PC-3 (cell line): ENCODE results near the gene LSG1. TPM values are rescaled to one million over a fixed set of nuclear protein-coding genes. Genes with fewer than 3 reads are reported as not detected.

ENCODE experiments used
- ATAC-seq: fragments of 200-7000 bp; cut with Tn5 transposase; 2 replicates; pipeline ENCODE4 v1.9.1; 2020; ENCODE audit warnings: mild to moderate bottlenecking, moderate library complexity
- BruUV-seq: library from RNA; stranded (reverse); fragments of 400-500 nt; replicated peaks from 2 replicates; lab custom pipeline; 2021; lab: Mats Ljungman, UMichigan
- CTCF ChIA-PET: fragments of 300-600 bp; sonication (Branson Sonifier 250); formaldehyde crosslinking; loops from one replicate; lab custom pipeline; 2022; ENCODE audit warnings: antibody characterized with exemption; lab: Charles Lee
- POLR2A ChIA-PET: fragments of 300-600 bp; sonication (Branson Sonifier 250); formaldehyde crosslinking; loops from one replicate; lab custom pipeline; 2022; ENCODE audit warnings: antibody characterized with exemption; ENCODE audit not compliant: unreplicated experiment; lab: Charles Lee
- DNase-seq: peaks from one replicate; pipeline ENCODE4 v3.0.0-alpha.2; 2015
- H2AFZ ChIP-seq: fragments of 300-600 bp; sonication (generic); 2 replicates; pipeline ENCODE4 v1.6.0; 2016; ENCODE audit warnings: antibody characterized with exemption, low read length
- H3F3A ChIP-seq: fragments of 300-600 bp; sonication (generic); one replicate; pipeline ENCODE4 v1.6.0; 2017; ENCODE audit warnings: antibody characterized with exemption, low read length, control low read depth, mild to moderate bottlenecking; ENCODE audit not compliant: unreplicated experiment
- H3K27ac ChIP-seq: fragments of 300-600 bp; sonication (generic); 2 replicates; pipeline ENCODE4 v1.5.1; 2016; ENCODE audit warnings: mild to moderate bottlenecking, low read length
- H3K27me3 ChIP-seq: fragments of 300-600 bp; sonication (generic); 2 replicates; pipeline ENCODE4 v1.6.1; 2016; ENCODE audit warnings: low read length, mixed read lengths
- H3K36me3 ChIP-seq: fragments of 300-600 bp; sonication (generic); 2 replicates; pipeline ENCODE4 v1.6.1; 2016; ENCODE audit warnings: low read depth, mixed run types, low read length, mixed read lengths
- H3K4me1 ChIP-seq: fragments of 300-600 bp; sonication (generic); 2 replicates; pipeline ENCODE4 v1.5.1; 2016; ENCODE audit warnings: low read length; ENCODE audit not compliant: insufficient read depth
- H3K4me2 ChIP-seq: fragments of 300-600 bp; sonication (generic); 2 replicates; pipeline ENCODE4 v1.6.0; 2016; ENCODE audit warnings: low read length
- H3K4me3 ChIP-seq: fragments of 300-600 bp; sonication (generic); 2 replicates; pipeline ENCODE4 v1.5.1; 2016; ENCODE audit warnings: mild to moderate bottlenecking, low read length, mixed read lengths
- H3K79me2 ChIP-seq: fragments of 300-600 bp; sonication (generic); 2 replicates; pipeline ENCODE4 v1.6.1; 2017; ENCODE audit warnings: low read length, mixed read lengths
- H3K9ac ChIP-seq: fragments of 300-600 bp; sonication (generic); 2 replicates; pipeline ENCODE4 v1.6.0; 2016; ENCODE audit warnings: mild to moderate bottlenecking, low read length
- H3K9me2 ChIP-seq: fragments of 300-600 bp; sonication (generic); replicated peaks from 2 replicates; pipeline ENCODE4 v1.6.1; 2016; ENCODE audit warnings: mixed run types, low read length, mixed read lengths
- H3K9me3 ChIP-seq: fragments of 300-600 bp; sonication (generic); 2 replicates; pipeline ENCODE4 v1.6.1; 2016; ENCODE audit warnings: low read length, mixed read lengths
- H4K20me1 ChIP-seq: fragments of 300-600 bp; sonication (generic); 2 replicates; pipeline ENCODE4 v1.6.1; 2016; ENCODE audit warnings: low read length, mixed read lengths
- EZH2 ChIP-seq: fragments of 300-600 bp; sonication (generic); IDR thresholded peaks from one replicate; pipeline ENCODE4 v1.6.1; 2017; ENCODE audit warnings: antibody characterized with exemption, mild to moderate bottlenecking, low read length; ENCODE audit not compliant: unreplicated experiment
- EZH2phosphoT487 ChIP-seq: fragments of 300-600 bp; sonication (generic); IDR thresholded peaks from 2 replicates; pipeline ENCODE4 v1.6.1; 2018; ENCODE audit warnings: mild to moderate bottlenecking, antibody characterized with exemption, low read length, borderline replicate concordance
- intact Hi-C: fragments of 100-400 bp; cut with micrococcal nuclease; formaldehyde crosslinking; loops from 2 replicates; pipeline ENCODE4 v1.9.0; 2023
- total RNA-seq: library from RNA; depleted of rRNA; stranded (reverse); fragments of >200 nt; gene quantifications from 2 replicates; pipeline ENCODE4 v1.2.3, GENCODE V29; 2014
- TF ChIP-seq, protein P1 (sequence below): fragments of 300-600 bp; sonication (generic); conservative IDR thresholded peaks from 2 replicates; pipeline ENCODE4 v1.5.1; 2017; ENCODE audit warnings: antibody characterized with exemption, low read depth, mild to moderate bottlenecking, low read length

The LSG1 gene
- total RNA-seq, 1 experiment from 2014 or later = 83.8 TPM

DNA sequence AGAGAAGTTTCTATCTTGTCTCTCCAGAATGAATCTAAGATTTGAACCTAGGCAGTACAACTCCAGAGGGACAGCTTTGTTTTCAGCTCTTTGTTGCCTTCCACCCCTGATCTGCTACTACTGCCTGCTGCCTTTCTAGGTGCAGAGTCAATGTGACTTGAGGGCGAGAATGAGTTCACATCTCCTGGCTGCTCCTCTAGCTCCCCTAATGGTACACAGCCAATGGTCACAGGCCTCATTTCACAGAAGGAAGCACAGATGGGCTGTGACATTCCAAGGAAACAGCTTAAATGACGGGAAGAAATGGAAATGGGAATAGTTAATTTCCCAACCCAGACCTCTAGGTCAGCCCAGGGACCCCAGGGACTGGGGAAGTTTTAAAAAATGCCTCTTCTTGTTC, 46.1 kb upstream of the LSG1 start:
- Histone ChIP-seq H3K79me2 (no peaks in the 10 kb centered on the region), H3K4me1 (peaks cover 20% of the 10 kb centered on the region), H3K27me3 (no peaks in the 10 kb centered on the region), H3K9ac (no peak overlapping the region), H3K27ac (no peak overlapping the region), H3K4me2 (no peak overlapping the region), H3K9me3 (no peaks in the 10 kb centered on the region), H3K9me2 (no peaks in the 10 kb centered on the region), H2AFZ (no peak overlapping the region), H3F3A (no peaks in the 10 kb centered on the region), H3K4me3 (no peak overlapping the region), H4K20me1 (no peaks in the 10 kb centered on the region), H3K36me3 (no peaks in the 10 kb centered on the region)
- intact Hi-C loops = no loop called here
- no peak for DNase-seq
- no peak for ATAC-seq
- no TSS peak for BruUV-seq
- TF ChIP-seq EZH2phosphoT487 (no peak), EZH2 (no peak)
- TF ChIP-seq, protein P1, sequence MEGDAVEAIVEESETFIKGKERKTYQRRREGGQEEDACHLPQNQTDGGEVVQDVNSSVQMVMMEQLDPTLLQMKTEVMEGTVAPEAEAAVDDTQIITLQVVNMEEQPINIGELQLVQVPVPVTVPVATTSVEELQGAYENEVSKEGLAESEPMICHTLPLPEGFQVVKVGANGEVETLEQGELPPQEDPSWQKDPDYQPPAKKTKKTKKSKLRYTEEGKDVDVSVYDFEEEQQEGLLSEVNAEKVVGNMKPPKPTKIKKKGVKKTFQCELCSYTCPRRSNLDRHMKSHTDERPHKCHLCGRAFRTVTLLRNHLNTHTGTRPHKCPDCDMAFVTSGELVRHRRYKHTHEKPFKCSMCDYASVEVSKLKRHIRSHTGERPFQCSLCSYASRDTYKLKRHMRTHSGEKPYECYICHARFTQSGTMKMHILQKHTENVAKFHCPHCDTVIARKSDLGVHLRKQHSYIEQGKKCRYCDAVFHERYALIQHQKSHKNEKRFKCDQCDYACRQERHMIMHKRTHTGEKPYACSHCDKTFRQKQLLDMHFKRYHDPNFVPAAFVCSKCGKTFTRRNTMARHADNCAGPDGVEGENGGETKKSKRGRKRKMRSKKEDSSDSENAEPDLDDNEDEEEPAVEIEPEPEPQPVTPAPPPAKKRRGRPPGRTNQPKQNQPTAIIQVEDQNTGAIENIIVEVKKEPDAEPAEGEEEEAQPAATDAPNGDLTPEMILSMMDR = no peak
- ChIA-PET POLR2A (no interaction called here), CTCF (no interaction called here)

DNA sequence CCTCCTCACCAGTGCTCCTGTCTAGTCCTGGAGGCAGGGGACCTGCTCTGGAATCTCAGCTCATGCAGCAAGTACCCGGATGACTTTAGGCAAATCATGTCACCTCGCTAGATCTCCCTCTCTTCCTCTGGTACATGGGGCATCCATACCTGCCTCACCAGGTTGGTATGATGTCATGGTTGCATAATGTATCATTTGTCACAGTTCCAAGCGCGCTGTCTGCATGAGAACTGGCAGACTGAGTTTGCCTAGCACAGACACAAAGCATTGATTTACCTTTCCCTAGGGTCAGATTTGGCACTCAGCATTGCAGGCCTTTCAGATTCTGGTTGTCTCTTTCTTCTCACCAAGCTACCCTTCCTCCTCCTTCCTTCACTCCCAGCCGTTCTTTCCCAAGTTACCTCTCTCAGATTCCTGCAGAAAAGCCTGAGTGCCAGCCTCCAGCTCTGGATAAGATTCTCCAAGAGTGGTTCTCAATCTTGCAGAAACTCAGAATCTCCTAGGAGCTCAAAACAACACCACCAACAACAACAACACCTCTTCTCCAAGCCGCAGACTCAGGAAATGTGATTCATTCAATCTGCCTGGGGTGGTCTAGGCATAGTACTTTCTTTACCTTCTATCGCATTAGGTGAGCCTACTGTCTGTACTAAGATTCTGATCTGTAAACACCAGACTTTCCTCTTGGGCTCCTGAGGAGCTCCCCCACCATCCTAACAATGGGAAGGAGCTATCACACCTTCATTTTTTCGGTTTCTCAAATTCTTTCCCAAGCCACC, 43.2 kb upstream of the LSG1 start:
- Histone ChIP-seq H3K9me3 (no peaks in the 10 kb centered on the region), H3K36me3 (no peaks in the 10 kb centered on the region), H3K27me3 (no peaks in the 10 kb centered on the region), H3K79me2 (no peaks in the 10 kb centered on the region), H2AFZ (no peak overlapping the region), H3K4me3 (no peak overlapping the region), H4K20me1 (no peaks in the 10 kb centered on the region), H3K9ac (no peak overlapping the region), H3F3A (no peaks in the 10 kb centered on the region), H3K27ac (no peak overlapping the region), H3K4me2 (no peak overlapping the region), H3K9me2 (no peaks in the 10 kb centered on the region), H3K4me1 (peaks cover 18% of the 10 kb centered on the region)
- intact Hi-C loops = no loop called here
- TF ChIP-seq EZH2phosphoT487 (no peak), EZH2 (no peak)
- TF ChIP-seq, protein P1 = no peak
- no TSS peak for BruUV-seq
- ATAC-seq (no peak), DNase-seq (peak; percentile 28)
- CTCF ChIA-PET = interaction anchor here (0.6 to 1.1 kb wide), 2 partner anchors 28 to 33 kb away, joined by 3 to 4 read pairs; no protein-coding TSS in a partner anchor
- POLR2A ChIA-PET = no interaction called here

DNA sequence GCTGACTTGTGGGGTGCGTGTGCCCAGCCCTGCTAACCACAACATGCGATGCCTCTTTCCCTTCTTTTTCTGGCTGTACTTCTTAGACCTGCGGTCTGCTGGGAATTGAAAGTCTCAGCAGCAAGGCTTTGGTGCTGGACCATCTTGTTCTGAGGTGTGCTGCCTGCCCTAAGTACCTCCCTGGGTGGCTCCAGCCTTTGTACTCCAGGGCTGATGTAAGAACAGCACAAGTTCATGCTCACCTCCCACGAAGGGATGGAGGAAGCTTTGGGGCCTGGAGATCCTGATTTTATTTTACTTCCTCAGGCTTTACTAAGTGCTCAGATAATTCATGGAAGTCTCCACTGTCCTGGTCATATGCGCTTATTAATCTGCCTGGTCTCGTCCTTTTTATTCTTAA, 42.6 kb upstream of the LSG1 start:
- peaks cover 18% of the 10 kb centered on the region for H3K4me1 ChIP-seq
- no peaks in the 10 kb centered on the region for H3K9me2 ChIP-seq
- H3K79me2 ChIP-seq = no peaks in the 10 kb centered on the region
- CTCF ChIA-PET = no interaction called here
- TF ChIP-seq, protein P1 = no peak
- TF ChIP-seq EZH2 (no peak), EZH2phosphoT487 (no peak)
- no peaks in the 10 kb centered on the region for H3K36me3 ChIP-seq
- POLR2A ChIA-PET = no interaction called here
- no peak for ATAC-seq
- H3K27me3 ChIP-seq = no peaks in the 10 kb centered on the region
- H2AFZ ChIP-seq = no peak overlapping the region
- DNase-seq = no peak
- no peak overlapping the region for H3K4me2 ChIP-seq
- no peak overlapping the region for H3K27ac ChIP-seq
- H3K9me3 ChIP-seq = no peaks in the 10 kb centered on the region
- intact Hi-C loops = no loop called here
- H4K20me1 ChIP-seq = no peaks in the 10 kb centered on the region
- H3K4me3 ChIP-seq = no peak overlapping the region
- no peaks in the 10 kb centered on the region for H3F3A ChIP-seq
- no peak overlapping the region for H3K9ac ChIP-seq
- no TSS peak for BruUV-seq
